H9 (cell line): ENCODE data around the gene TPT1. TPM values are rescaled to one million over a fixed set of nuclear protein-coding genes. Genes with fewer than 3 reads are reported as not detected.

ENCODE experiments used
- DNase-seq: peaks from one replicate; pipeline ENCODE4 v3.0.0-alpha.2; 2017
- H2AFZ ChIP-seq: one replicate; pipeline ENCODE4 v1.6.1; 2013; ENCODE audit warnings: mild to moderate bottlenecking, low read length, control low read depth, moderate library complexity
- H2AK5ac ChIP-seq: 2 replicates; pipeline ENCODE4 v1.6.1; 2013; ENCODE audit warnings: low read length, control low read depth, mixed read lengths; ENCODE audit not compliant: insufficient read length
- H2BK120ac ChIP-seq: one replicate; pipeline ENCODE4 v1.6.1; 2013; ENCODE audit warnings: low read depth, mild to moderate bottlenecking, low read length, control low read depth, inconsistent platforms; ENCODE audit not compliant: poor library complexity, severe bottlenecking
- H2BK12ac ChIP-seq: 2 replicates; pipeline ENCODE4 v1.6.1; 2013; ENCODE audit warnings: low read length, control low read depth, mixed read lengths, low read depth; ENCODE audit not compliant: insufficient read length
- H2BK15ac ChIP-seq: 2 replicates; pipeline ENCODE4 v1.6.1; 2013; ENCODE audit warnings: low read depth, low read length, control low read depth
- H2BK20ac ChIP-seq: one replicate; pipeline ENCODE4 v1.6.1; 2013; ENCODE audit warnings: low read depth, mild to moderate bottlenecking, low read length, control low read depth, inconsistent platforms; ENCODE audit not compliant: poor library complexity, severe bottlenecking
- H2BK5ac ChIP-seq: 2 replicates; pipeline ENCODE4 v1.6.1; 2013; ENCODE audit warnings: low read length, control low read depth, mixed read lengths; ENCODE audit not compliant: insufficient read length
- H3K14ac ChIP-seq: 2 replicates; pipeline ENCODE4 v1.6.1; 2013; ENCODE audit warnings: low read length, control low read depth; ENCODE audit not compliant: insufficient read depth
- H3K18ac ChIP-seq: 2 replicates; pipeline ENCODE4 v1.6.1; 2013; ENCODE audit warnings: low read depth, mild to moderate bottlenecking, mixed read lengths, low read length, control low read depth; ENCODE audit not compliant: insufficient read length
- H3K23ac ChIP-seq: 2 replicates; pipeline ENCODE4 v1.6.1; 2013; ENCODE audit warnings: low read length, control low read depth, mixed read lengths, low read depth; ENCODE audit not compliant: insufficient read length
- H3K23me2 ChIP-seq: 2 replicates; pipeline ENCODE4 v1.6.1; 2013; ENCODE audit warnings: low read depth, mild to moderate bottlenecking, mixed read lengths, low read length, control low read depth; ENCODE audit not compliant: insufficient read length, poor library complexity, severe bottlenecking
- H3K27ac ChIP-seq: 2 replicates; pipeline ENCODE4 v1.5.1; 2013; ENCODE audit warnings: low read length, control low read depth, mixed read lengths, low read depth; ENCODE audit not compliant: insufficient read length
- H3K27me3 ChIP-seq: 2 replicates; pipeline ENCODE4 v1.6.1; 2013; ENCODE audit warnings: low read length, control low read depth, inconsistent platforms; ENCODE audit not compliant: insufficient read depth
- H3K4ac ChIP-seq: 2 replicates; pipeline ENCODE4 v1.6.1; 2013; ENCODE audit warnings: low read depth, mild to moderate bottlenecking, control low read depth, inconsistent platforms, low read length, moderate library complexity
- H3K4me1 ChIP-seq: 2 replicates; pipeline ENCODE4 v1.6.1; 2013; ENCODE audit warnings: low read length, control low read depth, inconsistent platforms; ENCODE audit not compliant: insufficient read depth
- H3K4me2 ChIP-seq: 2 replicates; pipeline ENCODE4 v1.6.1; 2013; ENCODE audit warnings: low read length, control low read depth, mixed read lengths; ENCODE audit not compliant: insufficient read length, insufficient read depth
- H3K56ac ChIP-seq: 2 replicates; pipeline ENCODE4 v1.6.1; 2013; ENCODE audit warnings: low read depth, mild to moderate bottlenecking, mixed read lengths, low read length, control low read depth; ENCODE audit not compliant: insufficient read length
- H3K79me1 ChIP-seq: 2 replicates; pipeline ENCODE4 v1.6.1; 2013; ENCODE audit warnings: low read depth, mild to moderate bottlenecking, moderate library complexity, low read length, control low read depth, inconsistent platforms; ENCODE audit not compliant: insufficient read depth, poor library complexity, severe bottlenecking
- H3K79me2 ChIP-seq: 2 replicates; pipeline ENCODE4 v1.6.1; 2013; ENCODE audit warnings: low read length, control low read depth, inconsistent platforms; ENCODE audit not compliant: insufficient read depth
- H3K9ac ChIP-seq: 2 replicates; pipeline ENCODE4 v1.6.1; 2013; ENCODE audit warnings: low read length, control low read depth, mixed read lengths; ENCODE audit not compliant: insufficient read length; ENCODE audit errors: extremely low read depth
- H3K9me3 ChIP-seq: one replicate; pipeline ENCODE4 v1.6.1; 2013; ENCODE audit warnings: low read depth, low read length, inconsistent platforms; ENCODE audit not compliant: control insufficient read depth
- H3T11ph ChIP-seq: one replicate; pipeline ENCODE4 v1.6.1; 2013; ENCODE audit warnings: mild to moderate bottlenecking, low read length, control low read depth, inconsistent platforms
- H4K20me1 ChIP-seq: one replicate; pipeline ENCODE4 v1.6.1; 2013; ENCODE audit not compliant: control insufficient read depth, insufficient read length, insufficient read depth
- H4K5ac ChIP-seq: 2 replicates; pipeline ENCODE4 v1.6.1; 2013; ENCODE audit warnings: low read depth, mild to moderate bottlenecking, mixed read lengths, low read length, control low read depth; ENCODE audit not compliant: insufficient read length
- H4K8ac ChIP-seq: replicated peaks from 2 replicates; pipeline ENCODE4 v1.6.1; 2013; ENCODE audit warnings: low read length, control low read depth, mixed read lengths, low read depth; ENCODE audit not compliant: insufficient read length
- H4K91ac ChIP-seq: 2 replicates; pipeline ENCODE4 v1.6.1; 2013; ENCODE audit warnings: low read depth, mild to moderate bottlenecking, moderate library complexity, mixed read lengths, low read length, control low read depth; ENCODE audit not compliant: insufficient read length
- H3K27ac Mint-ChIP-seq, 3 experiments: 2 replicates in 2 of 3; 3 replicates in 1 of 3; pipeline ENCODE4 v1.8.0; 2020 to 2021; ENCODE audit warnings: mixed read lengths in 3 of 3, mild to moderate bottlenecking in 1 of 3, moderate library complexity in 1 of 3
- H3K27me3 Mint-ChIP-seq: 2 replicates; pipeline ENCODE4 v1.8.0; 2021; ENCODE audit warnings: low read depth, mild to moderate bottlenecking, moderate library complexity, mixed read lengths
- H3K36me3 Mint-ChIP-seq, 3 experiments: 2 replicates in 2 of 3; 3 replicates in 1 of 3; pipeline ENCODE4 v1.8.0; 2020 to 2021; ENCODE audit warnings: low read depth in 3 of 3, mixed read lengths in 3 of 3; ENCODE audit not compliant: insufficient read depth in 1 of 3
- H3K4me1 Mint-ChIP-seq, 2 experiments: 2 replicates each; pipeline ENCODE4 v1.8.0; 2020; ENCODE audit warnings: mixed read lengths in 2 of 2
- H3K4me3 Mint-ChIP-seq, 2 experiments: 2 replicates in 1 of 2; 3 replicates in 1 of 2; pipeline ENCODE4 v1.8.0; 2020 to 2021; ENCODE audit warnings: mild to moderate bottlenecking in 2 of 2, mixed read lengths in 2 of 2, moderate library complexity in 1 of 2
- H3K9me3 Mint-ChIP-seq, 2 experiments: 2 replicates in 1 of 2; 3 replicates in 1 of 2; pipeline ENCODE4 v1.8.0; 2020; ENCODE audit warnings: mild to moderate bottlenecking in 2 of 2, mixed read lengths in 2 of 2, moderate library complexity in 1 of 2
- CTCF ChIP-seq: fragments of 200-600 bp; sonication (generic); conservative IDR thresholded peaks from 3 replicates; pipeline ENCODE4 v1.8.0; 2021; ENCODE audit warnings: antibody characterized with exemption, mild to moderate bottlenecking
- WGBS: extraction: QIAGEN DNeasy Blood & Tissue Kit; methylation state at CpG from one replicate; pipeline ENCODE4 v1.1.7; 2013; ENCODE audit warnings: missing lambda C conversion rate, low lambda C conversion rate, mixed read lengths; ENCODE audit not compliant: insufficient read length; ENCODE audit errors: extremely low coverage; 5-methylcytosine and 5-hydroxymethylcytosine counted together
- total RNA-seq: library from RNA; stranded (reverse); gene quantifications from 2 replicates; pipeline ENCODE4 v1.2.1, GENCODE V29; 2021

Gene TPT1
- total RNA-seq, 1 experiment from 2014 or later = 2,205 TPM

- Histone ChIP-seq H3K4me1 (no peaks in the 10 kb centered on the region), H3K79me2 (no peaks in the 10 kb centered on the region), H3K4me2 (no peak overlapping the region), H4K8ac (no peak overlapping the region), H2BK5ac (no peak overlapping the region), H3K27ac (no peak overlapping the region), H3K23me2 (no peaks in the 10 kb centered on the region), H2AK5ac (no peak overlapping the region), H2BK120ac (no peak overlapping the region), H3K56ac (no peak overlapping the region), H3K79me1 (no peaks in the 10 kb centered on the region), H3T11ph (no peak overlapping the region), H2BK12ac (no peak overlapping the region), H3K9ac (no peak overlapping the region), H3K9me3 (no peaks in the 10 kb centered on the region), H2BK20ac (no peak overlapping the region), H3K4ac (no peak overlapping the region), H3K27me3 (no peaks in the 10 kb centered on the region), H4K5ac (no peak overlapping the region), H3K18ac (no peak overlapping the region), H2AFZ (no peak overlapping the region), H2BK15ac (no peak overlapping the region), H3K23ac (no peak overlapping the region), H3K14ac (no peak overlapping the region), H4K91ac (no peak overlapping the region), H4K20me1 (no peaks in the 10 kb centered on the region)
- peak; percentile 90 for DNase-seq
- peak; percentile 76 for TF ChIP-seq CTCF
- H3K9me3 Mint-ChIP-seq = peaks cover 10 to 14% of the 10 kb centered on the region in 2 experiments; a peak in 4 of 5 replicates
- peaks cover 15 to 16% of the 10 kb centered on the region in 2 experiments for H3K4me1 Mint-ChIP-seq
- WGBS = no CpG with 5 or more reads among the region's 2 CpGs
- H3K27ac Mint-ChIP-seq = peak overlapping the region in 1 of 3 experiments; percentile 82; a peak in 3 of 7 replicates
- no peaks in the 10 kb centered on the region for H3K27me3 Mint-ChIP-seq
- H3K4me3 Mint-ChIP-seq = no peak overlapping the region; a peak in 1 of 5 replicates
- H3K36me3 Mint-ChIP-seq = peaks cover 32 to 40% (median 38%) of the 10 kb centered on the region in 3 experiments
Measured at GRCh38 chr13:45362939-45363338, 22.0 kb upstream of the TPT1 start.
